NCI-H2029 treated with DMSO at 0.1 percent for 48 hours (cell line): ENCODE measurements around the gene DNAJC28.
"Not testable (repeated sequence)": the region's sequence is repeated elsewhere in the genome, so short reads cannot be mapped to it uniquely, and the experiment has no call there.

Experiments
- DNase-seq: peaks from one replicate; lab custom pipeline; 2025; lab: John Stamatoyannopoulos, UW

The DNAJC28 gene

DNA sequence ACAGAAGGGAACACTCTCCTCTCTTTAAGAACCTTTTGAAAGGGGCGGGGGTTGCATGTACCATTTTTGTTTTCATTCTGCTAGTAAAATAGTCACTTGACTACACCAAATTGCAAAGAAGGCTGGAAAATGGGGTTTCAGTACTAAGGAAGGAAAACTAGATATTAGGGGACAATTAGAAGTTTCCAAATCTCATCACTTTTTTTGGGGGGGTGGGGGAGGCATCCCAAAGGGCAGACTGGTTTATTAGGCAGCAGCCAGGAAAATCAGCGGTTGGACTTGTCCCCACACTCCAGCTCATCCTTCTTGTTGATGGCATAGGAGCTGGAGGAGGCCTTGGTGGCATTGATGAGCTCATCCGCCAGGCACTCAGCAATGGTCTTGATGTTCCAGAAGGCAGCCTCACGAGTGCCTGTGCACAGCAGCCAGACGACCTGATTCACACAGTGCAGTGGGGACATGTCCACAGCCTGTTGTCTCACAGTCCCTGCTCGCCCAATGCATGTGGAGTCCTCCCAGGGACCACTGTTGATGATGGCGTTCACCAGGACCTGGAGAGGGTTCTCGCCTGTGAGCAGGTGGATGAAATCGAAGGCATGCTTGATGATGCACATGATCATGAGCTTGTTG lies 10.1 kb downstream of the DNAJC28 start:
- no peak for DNase-seq

DNA sequence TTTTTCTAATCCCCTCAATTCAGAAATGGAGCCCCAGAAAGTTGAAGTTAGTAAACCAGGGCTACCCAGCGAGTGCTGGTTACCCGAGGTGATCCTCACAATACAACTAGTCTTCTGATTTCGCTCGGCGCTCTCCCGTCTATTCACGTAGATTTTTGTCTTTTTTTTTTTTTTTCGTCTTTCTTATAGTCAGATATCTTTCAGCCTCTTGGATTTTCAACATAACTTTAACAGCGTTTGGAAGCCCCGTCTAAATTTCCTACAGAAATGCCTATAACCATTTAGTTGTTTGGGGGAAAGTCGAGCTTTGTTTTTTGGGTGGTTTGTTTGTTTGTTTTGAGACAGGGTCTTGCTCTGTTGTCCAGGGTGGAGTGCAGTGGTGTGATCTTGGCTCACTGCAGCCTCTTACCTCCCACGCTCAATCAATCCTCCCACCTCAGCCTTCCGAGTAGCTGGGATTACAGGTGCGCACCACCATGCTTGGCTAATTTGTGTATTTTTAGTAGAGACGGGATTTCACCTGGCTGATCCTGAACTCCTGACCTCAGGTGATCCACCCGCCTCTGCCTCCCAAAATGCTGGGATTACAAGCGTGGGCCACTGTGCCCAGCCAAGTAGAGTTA lies 10.9 kb downstream of the DNAJC28 start:
- no peak for DNase-seq

DNA sequence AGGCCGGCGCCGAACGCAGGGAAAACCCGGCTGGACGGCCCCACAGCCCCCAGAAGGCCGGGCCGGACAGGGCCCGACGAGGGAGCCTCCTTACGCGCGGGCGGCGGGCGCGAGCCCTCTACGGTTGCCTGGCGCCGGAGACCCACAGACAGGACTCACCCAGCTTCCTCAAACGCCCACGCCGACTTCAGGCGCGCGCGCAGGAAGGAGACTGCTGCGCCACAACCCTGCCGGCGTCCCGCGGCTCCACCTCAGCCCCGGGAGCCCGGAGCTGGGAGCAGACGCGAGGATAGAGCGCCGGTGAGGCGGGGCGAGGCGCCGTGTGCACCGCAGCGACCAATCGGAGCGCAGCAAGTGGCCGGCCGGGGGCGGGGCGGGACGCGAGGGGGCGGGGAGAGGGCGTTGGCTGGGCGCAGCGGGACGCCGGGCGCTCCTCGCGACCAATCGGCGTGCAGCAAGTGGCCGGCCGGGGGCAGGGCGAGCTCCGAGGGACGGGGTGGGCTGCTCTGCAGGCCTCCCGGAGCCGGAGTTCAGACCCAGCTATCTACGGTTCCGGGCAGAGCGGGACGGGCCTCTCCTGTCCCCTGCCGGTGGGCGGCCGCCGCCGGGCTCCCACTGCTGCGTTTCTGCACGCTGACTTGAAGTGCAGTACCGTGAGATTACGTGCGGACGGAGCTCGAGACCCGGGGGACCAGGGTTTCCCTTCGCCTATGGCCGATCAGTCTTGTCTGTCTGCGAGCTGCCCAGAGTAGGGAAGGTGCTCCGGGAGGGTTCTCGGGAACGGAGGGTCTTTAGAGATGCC lies 11.6 kb downstream of the DNAJC28 start, which contains the start of gene TMEM50B:
Gene TMEM50B, minus strand, starts transcription at position 296 of the 802 bp plus-strand sequence. CDS start 11,089 bp downstream, outside the sequence.
- DNase-seq: peak; percentile 76

DNA sequence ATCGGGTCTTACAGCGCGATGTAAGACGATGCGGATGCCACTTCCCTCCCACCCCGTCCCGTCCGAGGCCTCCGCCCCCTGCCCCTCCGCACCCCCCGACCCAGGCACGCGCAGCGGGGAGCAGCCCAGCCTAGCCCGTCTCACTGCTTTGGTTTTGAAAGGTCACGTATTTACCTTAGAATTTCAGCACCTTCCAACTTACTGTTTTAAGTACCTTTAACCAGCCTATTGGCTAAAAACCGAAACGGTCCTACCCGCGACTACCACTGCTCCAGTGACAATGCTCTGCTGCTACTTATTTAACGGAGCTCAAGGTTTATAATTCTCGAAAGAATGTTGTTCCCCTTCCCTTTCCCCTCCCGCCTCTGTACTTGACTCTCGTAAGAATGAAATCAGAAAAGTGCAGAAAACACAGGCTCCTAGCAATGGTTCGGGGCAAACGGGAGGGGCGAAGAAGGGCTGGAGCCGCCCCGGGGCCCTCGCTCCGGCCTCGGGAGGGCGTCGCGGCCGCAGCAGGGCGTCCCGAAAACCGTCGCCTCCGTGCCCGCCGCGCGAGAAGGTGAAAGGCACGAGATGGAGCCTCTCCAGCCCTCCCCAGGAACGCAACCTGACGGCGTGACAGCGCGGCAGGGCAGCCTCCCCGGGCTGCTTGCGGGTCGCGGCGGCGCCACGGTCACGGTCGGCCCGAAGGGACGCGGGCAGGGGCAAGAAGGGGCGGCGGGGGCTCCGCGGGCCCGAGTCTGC lies 12.4 kb downstream of the DNAJC28 start:
- DNase-seq: no peak

DNA sequence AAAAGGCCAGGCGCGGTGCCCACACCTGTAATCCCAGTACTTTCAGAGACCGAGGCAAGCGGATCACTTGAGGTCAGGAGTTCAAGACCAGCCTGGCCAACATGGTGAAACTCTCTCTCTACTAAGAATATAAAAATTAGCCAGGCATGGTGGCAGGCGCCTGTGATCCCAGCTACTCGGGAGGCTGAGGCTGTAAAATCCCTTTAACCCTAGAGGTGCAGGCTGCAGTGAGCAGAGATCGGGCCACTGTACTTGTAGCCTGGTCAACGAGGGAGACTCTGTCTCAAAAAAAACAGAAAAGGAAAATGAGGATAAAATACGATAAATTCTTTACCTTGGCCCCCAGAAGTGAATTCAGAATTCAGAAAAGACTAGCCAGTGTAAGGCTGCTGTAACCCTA lies 13.3 kb downstream of the DNAJC28 start:
- DNase-seq: no peak

DNA sequence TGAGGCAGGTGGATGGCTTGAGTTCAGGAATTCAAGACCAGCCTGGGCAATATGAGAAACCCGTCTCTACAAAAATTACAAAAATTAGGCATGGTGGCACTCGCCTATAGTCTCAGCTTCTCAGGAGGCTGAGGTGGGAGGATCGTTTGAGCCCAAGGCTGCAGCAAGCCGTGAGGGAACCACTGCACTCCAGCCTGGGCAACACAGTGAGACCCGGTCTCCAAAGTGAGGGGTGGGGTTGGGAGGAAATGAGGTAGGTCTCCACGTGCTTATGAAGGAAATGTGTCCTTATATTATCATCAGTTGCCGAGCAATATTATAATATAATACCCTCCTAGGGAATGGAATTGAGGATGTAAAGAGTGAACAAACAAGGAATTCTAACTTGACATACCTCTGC lies 14.4 kb downstream of the DNAJC28 start:
- no peak for DNase-seq

DNA sequence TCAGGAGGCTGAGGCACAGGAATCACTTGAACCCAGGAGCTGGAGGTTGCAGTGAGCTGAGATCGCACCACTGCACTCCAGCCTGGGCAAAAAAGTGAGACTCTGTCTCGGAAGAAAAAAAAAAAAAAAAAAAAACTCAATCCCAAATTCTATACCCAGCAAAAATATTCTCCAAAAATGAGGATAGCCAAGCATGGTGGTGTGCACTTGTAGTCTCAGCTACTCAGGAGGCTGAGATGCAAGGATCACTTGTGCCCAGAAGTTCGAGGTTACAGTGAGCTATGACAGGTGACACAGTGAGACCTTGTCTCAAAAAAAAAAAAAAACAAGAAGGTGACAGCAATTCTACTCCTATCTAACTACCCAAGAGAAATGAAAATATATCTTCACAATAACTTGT lies 18.2 kb downstream of the DNAJC28 start:
- DNase-seq: no peak

DNA sequence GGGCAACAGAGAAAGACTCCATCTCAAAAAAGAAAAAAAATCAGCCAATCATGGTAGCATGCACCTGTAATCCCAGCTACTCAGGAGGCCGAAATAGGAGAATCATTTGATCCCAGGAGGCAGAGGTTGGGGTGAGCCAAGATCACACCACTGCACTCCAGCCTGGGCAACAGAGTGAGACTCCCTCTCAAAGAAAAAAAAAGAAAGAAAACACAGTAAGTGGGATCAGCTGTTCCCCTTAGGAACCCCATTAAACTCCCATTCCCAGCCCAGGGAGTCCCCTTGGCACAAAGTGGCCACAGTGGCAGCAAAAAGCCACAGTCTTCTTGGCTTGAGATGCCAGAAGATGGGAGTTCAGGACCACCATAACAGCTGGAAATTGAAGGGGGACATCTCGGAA lies 20.8 kb downstream of the DNAJC28 start:
- DNase-seq: no peak

DNA sequence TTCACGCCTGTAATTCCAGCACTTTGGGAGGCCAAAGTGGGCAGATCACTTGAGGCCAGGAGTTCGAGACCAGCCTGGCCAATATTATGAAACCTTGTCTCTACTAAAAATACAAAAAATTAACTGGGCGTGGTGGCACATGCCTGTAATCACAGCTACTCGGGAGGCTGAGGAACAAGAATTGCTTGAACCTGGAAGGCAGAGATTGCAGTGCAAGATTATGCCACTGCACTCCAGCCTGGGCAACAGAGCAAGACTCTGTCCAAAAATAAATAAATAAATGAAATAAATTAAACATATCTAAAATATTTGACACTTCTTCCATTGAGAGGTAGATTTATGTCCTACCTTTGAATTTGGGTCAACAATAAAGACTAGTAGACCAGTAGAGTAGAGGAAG lies 22.3 kb downstream of the DNAJC28 start:
- not testable (repeated sequence) for DNase-seq

DNA sequence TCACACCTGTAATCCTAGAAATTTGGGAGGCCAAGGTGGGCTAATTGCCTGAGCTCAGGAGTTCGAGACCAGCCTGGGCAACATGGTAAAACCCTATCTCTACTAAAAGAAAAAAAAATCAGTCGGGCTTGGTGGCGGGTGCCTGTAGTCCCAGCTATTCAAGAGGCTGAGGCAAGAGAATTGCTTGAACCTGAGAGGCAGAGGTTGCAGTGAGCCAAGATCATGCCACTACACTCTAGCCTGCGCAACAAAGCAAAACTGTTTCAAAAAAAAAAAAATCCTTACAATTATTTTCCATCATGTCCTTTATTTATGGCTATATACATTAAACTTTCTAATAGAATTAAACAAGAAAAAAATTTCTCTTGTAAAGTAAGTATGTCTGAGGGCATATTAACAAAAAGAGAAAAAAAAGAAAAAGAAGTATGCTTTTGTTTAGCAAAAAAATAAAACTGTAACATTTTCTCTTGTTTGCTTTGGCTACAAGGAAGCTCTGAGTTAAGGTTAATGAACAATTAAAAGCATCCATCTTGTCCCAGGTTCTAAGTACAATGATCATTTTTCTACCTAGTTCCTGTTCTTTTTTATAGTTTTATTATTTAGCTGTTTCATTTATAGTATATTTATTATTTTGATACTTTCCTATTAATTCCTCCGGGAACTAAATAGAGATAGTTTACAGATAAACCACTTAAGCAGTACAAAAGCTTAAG lies 29.8 kb downstream of the DNAJC28 start:
- DNase-seq: no peak

DNA sequence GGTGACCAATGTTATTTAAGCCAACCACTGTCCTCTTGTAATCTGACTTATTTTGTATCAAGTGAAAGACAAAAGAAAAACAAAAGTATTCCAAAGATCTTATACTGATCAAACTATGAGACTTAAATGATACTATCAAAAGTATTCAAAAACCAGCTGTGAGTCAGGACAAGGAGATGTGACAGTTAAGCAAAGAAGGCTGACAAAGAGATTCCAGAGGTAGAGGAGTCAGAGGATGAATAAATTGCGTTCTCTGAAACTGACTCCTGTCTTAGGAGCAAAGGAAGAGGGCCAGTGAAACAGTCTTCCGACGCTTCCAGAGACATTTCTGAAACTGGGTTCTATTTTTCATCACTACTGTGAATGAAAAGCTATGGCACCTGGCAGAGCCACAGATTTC lies 32.7 kb downstream of the DNAJC28 start:
- DNase-seq: no peak

DNA sequence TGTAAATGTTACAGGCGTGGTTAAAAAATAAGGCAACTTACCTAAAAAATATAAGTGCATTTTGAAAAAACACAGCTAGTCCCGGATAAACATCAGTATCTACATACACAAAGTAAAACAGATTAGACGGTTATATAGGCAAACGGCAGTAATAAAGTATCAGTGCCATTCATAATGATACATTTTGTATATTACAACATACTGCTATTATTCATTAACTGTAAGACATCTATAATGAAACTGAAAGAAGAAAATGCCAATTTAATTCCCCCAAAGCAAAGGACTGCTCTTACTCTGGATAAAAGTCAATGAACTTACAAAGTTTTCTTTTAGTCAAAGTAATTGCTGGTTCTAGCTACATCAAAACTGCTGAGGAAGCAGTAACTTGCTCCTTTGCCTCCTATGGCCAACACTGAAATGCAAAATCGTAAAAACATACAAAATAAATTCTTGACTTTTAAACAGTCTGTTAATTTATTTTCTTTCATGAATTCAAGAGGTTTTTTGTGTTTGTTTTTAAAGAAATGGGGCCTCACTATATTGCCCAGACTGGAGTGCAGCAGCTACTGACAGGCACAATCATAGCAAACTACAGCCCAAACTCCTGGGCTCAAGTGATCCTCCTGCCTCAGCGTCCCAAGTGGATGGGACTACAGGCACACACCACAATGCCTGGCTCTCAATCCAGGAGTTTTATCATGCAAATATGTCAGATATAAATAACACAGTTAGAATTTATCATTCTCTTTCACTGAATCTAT lies 35.6 kb downstream of the DNAJC28 start:
- no peak for DNase-seq

DNA sequence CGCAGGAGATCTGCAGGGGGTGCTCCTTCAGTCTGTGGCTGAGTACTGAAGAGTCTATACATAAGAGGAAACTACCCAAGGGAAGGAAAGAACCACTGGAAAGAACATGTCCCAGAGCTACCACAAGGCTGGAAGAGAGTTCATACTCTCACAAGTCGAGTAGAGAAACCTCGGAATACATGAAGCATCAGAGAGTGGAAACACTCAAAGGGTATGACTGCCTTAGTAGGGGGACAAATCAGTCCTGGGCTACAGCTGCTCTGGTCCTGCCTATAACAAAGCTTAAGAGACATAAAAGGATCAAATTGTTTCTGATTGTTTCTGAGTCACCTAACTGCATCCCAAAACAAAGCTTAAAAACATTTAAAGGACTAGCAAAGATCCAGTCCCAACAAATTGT lies 39.2 kb downstream of the DNAJC28 start:
- DNase-seq: no peak

DNA sequence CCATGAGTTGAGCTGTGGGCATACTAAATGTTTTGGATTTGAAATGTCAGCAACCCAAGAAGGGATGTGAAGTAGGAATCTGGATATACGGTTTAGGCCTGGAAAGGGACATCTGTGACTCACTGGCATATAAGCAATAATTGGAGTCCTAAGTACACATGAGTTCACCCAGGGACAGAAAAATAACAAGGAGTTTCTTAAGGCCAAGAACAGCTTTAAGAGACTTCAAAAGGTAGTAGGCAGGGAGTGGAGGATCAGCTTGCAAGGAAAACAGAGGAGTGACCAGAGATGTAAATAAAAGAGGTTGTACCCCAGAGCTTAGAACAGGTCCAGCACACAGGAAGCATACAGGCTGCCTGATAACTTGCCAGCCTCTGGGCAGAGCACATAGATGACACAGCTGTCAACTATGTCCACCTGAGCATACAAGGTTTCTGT lies 39.9 kb downstream of the DNAJC28 start:
- DNase-seq: peak; percentile 5

DNA sequence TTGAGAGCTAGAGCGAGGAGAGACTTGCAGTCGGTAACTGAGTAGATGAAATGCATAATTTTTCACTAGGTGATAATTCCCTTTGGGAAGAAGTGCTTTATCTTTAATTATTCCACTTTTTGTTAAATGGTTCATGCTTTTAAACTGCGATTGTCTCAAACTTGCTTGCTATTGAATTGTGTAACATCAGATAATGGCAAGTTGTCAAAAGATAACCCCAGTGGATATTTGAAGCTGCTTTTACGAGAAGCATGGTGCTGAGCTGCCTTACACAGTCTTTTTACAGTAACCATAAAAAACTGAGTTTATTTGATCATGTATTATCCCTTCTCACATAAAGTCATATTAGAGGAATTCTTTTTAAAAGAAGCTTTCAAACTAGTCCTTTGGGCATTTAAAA lies 41.9 kb downstream of the DNAJC28 start:
- DNase-seq: no peak

DNA sequence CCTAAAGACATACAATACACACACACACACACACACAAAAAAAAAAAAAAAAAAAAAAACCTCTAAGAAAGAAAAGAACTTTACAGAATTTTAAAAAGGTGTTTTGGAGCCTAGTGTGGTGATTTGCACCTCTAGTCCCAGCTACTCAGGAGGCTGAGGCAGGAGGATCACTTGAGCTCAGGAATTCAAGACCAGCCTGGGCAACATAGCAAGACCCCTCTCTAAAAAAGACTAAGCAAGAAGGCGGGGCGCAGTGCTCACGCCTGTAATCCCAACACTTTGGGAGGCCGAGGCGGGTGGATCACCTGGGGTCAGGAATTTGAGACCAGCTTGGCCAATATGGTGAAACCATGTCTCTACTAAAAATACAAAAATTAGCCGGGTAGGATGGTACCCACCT lies 44.9 kb downstream of the DNAJC28 start:
- DNase-seq: not testable (repeated sequence)

DNA sequence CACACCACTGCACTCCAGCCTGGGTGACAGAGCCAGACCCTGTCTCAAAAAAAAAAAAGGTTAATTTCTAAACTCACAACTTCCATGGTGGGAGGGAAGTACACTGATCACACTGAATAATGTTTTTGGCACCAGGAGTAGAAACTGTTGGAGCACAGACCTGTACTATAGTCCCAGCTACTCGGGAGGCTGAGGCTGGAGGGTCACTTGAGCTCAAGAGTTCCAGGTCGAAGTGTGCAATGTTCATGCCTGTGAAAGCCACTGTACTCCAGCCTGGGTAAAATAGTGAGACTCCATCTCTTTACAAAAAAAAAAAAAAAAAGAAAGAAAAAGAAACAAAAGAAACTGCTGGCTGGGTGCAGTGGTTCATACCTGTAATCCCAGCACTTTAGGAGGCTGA lies 47.0 kb downstream of the DNAJC28 start:
- peak; percentile 25 for DNase-seq

DNA sequence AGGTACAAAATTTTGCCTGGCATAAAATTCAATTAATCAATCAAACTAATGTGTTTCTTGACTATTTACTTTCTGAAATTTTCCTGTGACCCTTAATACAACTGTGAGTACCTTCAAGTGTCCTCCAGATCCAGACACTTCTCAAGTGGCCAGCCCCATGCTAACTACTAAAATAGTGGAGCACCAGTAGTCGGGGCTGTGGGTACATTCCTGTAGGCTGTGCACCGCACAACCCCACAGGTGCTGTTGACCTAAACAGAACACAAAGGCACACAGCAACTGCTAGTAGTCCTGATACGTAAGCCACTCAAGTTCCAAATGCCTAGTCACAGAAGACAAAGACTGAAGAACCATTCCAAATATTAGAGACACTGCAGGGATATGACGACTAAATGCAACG lies 48.3 kb downstream of the DNAJC28 start:
- peak; percentile 92 for DNase-seq

DNA sequence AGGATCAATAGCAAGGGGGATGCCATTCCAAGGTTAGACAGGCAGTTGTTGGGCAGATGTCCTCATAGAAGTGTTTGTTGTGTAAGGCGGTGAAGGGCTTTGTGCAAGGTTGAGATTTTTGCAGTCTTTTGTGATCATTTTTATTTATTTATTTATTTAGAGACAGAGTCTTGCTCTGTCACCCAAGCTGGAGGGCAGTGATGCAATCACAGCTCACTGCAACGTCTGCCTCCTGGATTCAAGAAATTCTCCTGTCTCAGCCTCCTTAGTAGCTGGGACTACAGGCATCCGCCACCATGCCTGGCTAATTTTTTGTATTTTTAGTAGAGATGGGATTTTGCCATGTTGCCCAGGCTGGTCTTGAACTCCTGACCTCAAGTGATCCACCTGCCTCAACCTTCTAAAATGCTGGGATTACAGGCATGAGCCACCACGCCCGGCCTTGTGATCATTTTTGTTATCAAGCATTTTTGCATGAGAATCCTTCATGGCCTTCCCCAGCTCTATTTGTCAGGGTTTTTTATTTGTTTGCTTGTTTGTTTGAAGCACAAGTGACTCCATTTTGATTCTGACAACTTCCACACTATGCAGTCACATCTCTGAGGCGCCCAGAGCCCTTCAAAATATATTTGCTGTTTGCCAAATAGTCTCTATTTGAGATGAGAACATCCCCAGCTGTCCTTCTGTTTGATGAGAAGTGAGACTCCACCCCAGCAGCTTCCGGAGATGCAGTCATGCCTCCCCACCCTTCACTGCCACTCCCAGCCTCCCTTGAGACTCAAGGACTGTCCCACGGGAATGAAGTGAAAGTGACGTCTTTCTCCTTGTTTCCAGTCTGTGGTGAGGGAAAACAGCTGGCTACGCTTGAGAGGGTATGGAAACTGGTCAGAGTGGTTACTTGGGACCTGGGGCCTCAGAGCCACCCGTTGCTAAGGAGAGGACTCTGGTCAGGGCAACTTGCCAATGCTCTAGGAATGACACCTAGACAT lies 49.7 kb downstream of the DNAJC28 start:
- DNase-seq: peak; percentile 95
